ENCODE data around the gene NINJ1.

- TF ChIP-seq, protein P1, sequence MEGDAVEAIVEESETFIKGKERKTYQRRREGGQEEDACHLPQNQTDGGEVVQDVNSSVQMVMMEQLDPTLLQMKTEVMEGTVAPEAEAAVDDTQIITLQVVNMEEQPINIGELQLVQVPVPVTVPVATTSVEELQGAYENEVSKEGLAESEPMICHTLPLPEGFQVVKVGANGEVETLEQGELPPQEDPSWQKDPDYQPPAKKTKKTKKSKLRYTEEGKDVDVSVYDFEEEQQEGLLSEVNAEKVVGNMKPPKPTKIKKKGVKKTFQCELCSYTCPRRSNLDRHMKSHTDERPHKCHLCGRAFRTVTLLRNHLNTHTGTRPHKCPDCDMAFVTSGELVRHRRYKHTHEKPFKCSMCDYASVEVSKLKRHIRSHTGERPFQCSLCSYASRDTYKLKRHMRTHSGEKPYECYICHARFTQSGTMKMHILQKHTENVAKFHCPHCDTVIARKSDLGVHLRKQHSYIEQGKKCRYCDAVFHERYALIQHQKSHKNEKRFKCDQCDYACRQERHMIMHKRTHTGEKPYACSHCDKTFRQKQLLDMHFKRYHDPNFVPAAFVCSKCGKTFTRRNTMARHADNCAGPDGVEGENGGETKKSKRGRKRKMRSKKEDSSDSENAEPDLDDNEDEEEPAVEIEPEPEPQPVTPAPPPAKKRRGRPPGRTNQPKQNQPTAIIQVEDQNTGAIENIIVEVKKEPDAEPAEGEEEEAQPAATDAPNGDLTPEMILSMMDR (IDR thresholded peaks at IDR 0.05) = no peak
- no peak for TF ChIP-seq POLR2AphosphoS5 (IDR thresholded peaks at IDR 0.05)
- no peak for TF ChIP-seq POLR2A (IDR thresholded peaks at IDR 0.05)
These were observed 23.1 kb downstream of the NINJ1 start for GRCh38 chr9:93111001-93111370.
